DMS53 treated with DMSO at 0.1 percent for 48 hours (cell line): ENCODE measurements around the gene CDC14B.
"Not testable (repeated sequence)": the region's sequence is repeated elsewhere in the genome, so short reads cannot be mapped to it uniquely, and the experiment has no call there.

Source experiments
- DNase-seq: peaks from one replicate; lab custom pipeline; 2025; ENCODE audit not compliant: unreplicated experiment; lab: John Stamatoyannopoulos, UW

CDC14B gene

DNA sequence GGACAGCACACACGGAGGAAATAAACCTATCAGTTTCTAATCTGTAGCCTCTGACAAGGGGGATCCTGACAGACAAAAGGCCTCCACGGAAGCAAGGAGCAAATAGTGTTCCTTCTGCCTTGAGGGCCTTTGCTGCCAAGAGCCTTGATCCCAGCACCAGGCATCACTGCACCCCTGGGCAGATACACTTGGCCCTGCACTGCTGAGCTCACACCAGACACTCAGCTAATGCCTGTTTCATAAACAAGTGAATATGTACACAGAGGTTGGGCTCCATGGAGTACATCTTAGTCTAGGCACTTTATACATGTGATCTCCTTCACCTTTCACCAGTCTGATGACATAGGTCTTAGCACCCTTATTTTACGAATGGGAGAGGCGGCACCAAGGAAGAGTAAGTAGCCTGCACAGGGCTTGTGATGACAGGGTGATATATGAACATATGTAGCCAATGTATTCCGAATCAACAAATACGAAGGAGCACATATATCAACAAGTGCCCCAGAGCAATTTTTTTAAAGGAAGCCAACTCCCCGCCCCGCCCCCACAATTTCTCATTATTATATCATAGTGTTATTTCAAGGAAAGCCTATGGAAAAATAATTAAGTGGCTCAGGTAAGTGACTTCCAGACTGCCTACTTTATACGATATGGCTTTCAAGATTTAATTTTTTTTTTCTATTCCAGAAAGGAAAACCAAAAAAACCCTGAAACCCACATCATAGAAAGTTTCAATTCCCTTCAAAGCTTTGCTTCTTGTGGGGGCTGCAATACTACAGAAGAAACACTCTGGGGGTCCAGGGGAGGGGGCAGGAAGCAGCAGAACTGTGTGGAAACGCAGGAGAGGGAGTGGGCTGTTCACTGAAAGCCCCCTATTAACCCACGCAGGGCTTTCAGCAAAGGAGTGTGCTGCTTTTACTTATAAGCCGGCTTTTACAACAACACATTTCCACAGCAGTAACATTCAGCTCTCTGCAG lies 32.0 kb downstream of the CDC14B start:
- no peak for DNase-seq

GRCh38 chr9:96585426-96585825 lies 34.2 kb downstream of the CDC14B start:
- no peak for DNase-seq

- DNase-seq = not testable (repeated sequence)
Measured at GRCh38 chr9:96582199-96582598, 37.4 kb downstream of the CDC14B start.

GRCh38 chr9:96581786-96582185 lies 37.9 kb downstream of the CDC14B start:
- DNase-seq = no peak

DNA sequence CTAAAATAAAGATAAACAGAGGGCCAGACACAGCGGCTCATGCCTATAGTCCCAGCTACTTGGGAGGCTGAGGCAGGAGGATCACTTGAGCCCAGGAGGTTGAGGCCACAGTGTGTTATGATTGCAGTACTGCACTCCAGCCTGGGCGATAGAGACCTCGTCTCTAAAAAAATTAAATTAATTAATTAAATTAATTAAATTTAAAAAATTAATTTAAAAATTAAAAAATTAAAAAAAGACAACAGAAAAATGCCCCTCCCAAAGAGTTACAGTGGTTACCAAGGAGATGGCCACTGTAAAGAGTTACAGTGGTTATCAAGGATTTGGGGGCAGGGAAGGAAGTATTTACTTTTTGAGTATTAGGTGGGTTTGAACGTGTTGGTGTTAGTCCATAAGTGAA lies 38.3 kb downstream of the CDC14B start:
- no peak for DNase-seq

GRCh38 chr9:96574931-96575351 lies 44.7 kb downstream of the CDC14B start:
- DNase-seq = no peak

GRCh38 chr9:96574455-96574854 lies 45.2 kb downstream of the CDC14B start:
- no peak for DNase-seq

DNA sequence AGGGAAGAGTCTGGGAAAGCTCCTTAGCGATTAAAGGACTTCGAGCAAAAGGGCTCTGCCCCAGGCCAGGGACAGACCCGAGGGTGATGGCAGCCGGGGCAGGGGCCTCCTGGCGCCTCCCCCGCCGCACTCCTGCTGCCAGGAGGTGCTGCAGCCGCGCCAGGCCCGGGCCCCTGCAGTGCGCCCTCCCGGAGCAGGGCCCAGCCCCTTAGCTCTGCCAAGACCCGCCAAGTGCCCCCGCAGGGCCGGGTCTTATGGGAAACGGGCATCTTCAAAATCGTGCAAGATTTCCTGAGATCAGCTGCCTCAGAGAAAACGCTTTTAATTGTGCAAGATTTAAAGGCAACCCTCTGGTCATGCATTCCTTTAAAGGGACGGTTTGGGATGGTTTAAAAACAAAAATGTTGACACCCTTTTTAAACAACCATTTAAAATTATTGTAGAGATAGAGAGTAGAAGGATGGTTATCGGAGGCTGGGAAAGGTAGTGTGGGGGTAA lies 52.4 kb downstream of the CDC14B start:
- DNase-seq = no peak

GRCh38 chr9:96566498-96567202 lies 53.0 kb downstream of the CDC14B start:
- peak; percentile 12 for DNase-seq

DNA sequence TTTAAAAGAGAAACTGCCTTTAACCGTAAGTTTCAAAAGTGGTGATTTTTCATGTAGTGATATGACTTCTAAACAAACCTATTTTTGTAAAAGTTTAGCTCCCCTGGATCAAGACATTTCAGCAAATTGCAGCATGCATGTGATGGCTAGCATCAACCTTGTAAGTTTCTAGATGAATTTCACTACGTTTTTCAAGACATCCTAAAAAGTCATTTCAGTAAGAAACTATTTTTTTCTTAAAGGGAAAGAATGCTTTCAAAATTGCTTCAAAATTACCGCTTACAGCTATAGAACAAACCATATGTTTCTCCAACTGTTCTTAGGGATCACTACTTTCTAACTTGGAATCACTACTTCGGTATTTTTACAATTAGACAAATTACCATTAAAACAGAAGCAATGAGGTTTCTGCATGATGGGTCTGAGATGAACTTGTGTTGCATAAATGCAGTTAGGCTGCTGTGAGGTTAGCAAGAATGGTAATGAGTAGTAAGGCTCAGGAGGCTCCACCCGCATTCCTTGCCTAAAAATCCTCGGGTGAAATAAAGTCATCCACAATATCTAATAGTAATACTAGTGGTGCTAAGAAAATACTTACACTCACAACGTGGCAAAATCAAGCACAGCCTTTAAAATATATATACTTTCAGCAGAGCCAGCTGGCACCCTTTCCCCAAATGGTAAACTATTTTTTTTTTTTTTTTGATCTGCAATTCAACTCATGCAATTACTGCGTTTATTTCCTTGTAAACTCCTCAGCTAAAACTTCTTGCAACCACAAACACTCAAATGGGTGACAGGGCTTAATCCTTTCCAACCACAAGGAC lies 53.8 kb downstream of the CDC14B start:
- peak; percentile 17 for DNase-seq

DNA sequence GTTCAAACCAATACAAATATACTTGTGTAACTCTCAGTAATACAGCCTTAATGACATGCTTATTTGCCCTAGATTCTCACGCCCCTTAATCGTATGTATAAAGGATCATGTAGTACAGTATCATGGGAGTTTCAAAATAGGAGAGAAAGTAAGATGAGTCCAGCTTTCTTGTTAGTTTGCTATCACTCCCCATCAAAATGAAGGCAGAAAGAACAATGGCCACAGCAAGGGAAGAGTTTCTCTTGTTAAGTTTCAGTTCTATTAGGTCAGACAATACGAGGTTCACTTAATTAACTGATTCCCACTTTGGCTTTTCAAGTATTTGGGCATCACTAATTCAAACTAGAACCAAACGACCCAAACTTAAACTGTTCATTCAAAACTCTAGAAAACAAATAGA lies 55.4 kb downstream of the CDC14B start:
- no peak for DNase-seq

- no peak for DNase-seq
Measured at GRCh38 chr9:96559339-96559943, 60.2 kb downstream of the CDC14B start.

GRCh38 chr9:96557921-96558320 lies 61.7 kb downstream of the CDC14B start:
- no peak for DNase-seq

DNA sequence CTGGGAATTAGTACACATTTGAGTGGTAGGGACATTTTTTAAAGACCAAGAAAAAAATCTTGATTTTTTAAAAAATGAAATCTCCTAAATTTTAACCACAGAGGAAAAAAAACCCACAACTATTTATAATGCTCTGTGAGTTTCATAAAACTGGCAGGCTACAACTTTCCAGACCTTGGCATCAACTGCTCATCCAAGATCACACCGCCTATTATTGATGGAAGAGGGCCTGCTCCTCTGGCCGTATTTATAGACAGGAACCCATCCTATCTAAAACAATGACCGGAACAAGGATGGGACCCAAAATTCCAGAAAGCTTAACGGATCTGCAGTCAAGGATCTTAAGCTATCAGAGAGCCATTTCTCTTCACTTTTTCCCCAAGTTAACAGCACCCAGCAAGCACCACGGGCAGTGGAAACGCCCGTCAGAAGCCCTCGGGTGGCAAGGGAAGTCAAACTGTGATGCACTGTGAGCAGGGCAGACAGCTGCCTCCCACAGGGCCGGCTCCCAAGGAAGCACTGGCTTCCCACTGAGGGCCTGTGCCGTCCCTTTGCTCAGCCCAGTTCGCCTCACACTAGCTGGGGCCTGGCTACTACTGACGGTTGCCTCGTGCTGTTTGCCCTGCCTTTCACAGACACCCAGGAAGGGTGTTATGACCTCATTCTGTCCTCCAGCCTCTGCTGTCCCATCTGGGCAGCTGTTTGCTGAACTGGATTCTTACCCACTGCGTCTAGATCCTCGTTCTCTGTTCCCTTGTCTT lies 62.8 kb downstream of the CDC14B start:
- DNase-seq = no peak

GRCh38 chr9:96555567-96556386 lies 63.9 kb downstream of the CDC14B start:
- DNase-seq = no peak

DNA sequence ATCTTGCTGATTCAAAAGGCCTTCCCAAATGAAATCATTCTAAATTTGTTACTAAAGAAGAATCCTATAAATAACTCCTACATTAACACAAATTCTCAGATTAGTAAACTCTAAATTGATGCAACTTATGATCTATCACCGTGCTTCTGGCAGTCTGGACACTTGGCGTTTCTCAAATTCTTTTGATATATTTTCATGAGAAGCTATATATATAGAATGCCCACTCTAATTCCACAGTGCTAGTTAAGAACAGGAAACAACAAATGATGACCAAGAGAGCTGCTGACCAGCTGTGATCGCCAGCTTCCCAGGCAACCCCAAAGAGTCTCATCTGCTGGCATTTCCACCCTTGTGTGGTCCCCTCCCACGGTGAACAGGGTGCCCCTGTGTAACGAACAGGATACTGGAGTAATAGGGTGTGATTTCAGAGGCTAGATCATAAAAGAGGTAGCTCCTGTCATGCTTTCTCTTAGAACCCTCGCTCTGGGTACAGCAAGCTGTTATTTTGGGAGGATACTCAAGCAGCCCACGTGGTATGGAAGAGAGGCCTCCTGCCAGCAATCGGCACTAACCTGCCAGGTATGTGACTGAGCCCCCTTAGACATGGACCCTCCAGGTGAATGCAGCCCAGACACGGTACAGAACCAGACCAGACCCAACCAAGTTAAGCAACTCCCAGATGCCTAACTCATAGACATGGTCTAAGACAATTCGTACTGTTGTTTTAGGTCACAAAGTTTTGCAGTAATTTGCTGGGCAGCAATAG lies 64.7 kb downstream of the CDC14B start:
- no peak for DNase-seq

GRCh38 chr9:96554326-96554725 lies 65.3 kb downstream of the CDC14B start:
- DNase-seq = no peak

GRCh38 chr9:96553070-96553469 lies 66.6 kb downstream of the CDC14B start:
- no peak for DNase-seq
